IMR-90 (cell line): ENCODE data around the gene CREB5. TPM values are rescaled to one million over a fixed set of nuclear protein-coding genes. Genes with fewer than 3 reads are reported as not detected.
A peak's percentile ranks its signal among the peaks of the same experiment; 100 is the strongest.

Experiments used
- ATAC-seq: fragments of 200-7000 bp; cut with Tn5 transposase; 2 replicates; pipeline ENCODE4 v1.9.1; 2020; ENCODE audit warnings: low read depth, mild to moderate bottlenecking, moderate library complexity
- BruUV-seq: library from RNA; stranded (reverse); fragments of 400-500 nt; replicated peaks from 2 replicates; lab custom pipeline; 2021; lab: Mats Ljungman, UMichigan
- CTCF ChIA-PET: fragments of 300-600 bp; formaldehyde crosslinking; extraction: SDS; loops from one replicate; lab custom pipeline; 2021; ENCODE audit warnings: antibody characterized with exemption; lab: Yijun Ruan, JAX
- POLR2A ChIA-PET: fragments of 300-600 bp; sonication (Branson Sonifier 250); formaldehyde crosslinking; loops from one replicate; lab custom pipeline; 2022; ENCODE audit warnings: antibody characterized with exemption; ENCODE audit not compliant: unreplicated experiment; lab: Charles Lee
- DNase-seq: peaks from one replicate; pipeline ENCODE4 v3.0.0; 2013
- H2AFZ ChIP-seq: replicated peaks from 2 replicates; pipeline ENCODE3; 2013; ENCODE audit warnings: low read length, mild to moderate bottlenecking; ENCODE audit not compliant: poor library complexity
- H2AK5ac ChIP-seq: 2 replicates; pipeline ENCODE4 v1.6.1; 2013; ENCODE audit warnings: low read depth, low read length, inconsistent platforms
- H2AK9ac ChIP-seq: replicated peaks from 2 replicates; pipeline ENCODE3; 2013; ENCODE audit warnings: mild to moderate bottlenecking, low read depth, low read length, moderate library complexity; ENCODE audit not compliant: poor library complexity
- H2BK120ac ChIP-seq: 2 replicates; pipeline ENCODE4 v1.6.1; 2013; ENCODE audit warnings: low read depth, low read length, inconsistent platforms
- H2BK15ac ChIP-seq: 3 replicates; pipeline ENCODE4 v1.6.1; 2013; ENCODE audit warnings: low read depth, low read length, inconsistent platforms
- H2BK20ac ChIP-seq: 2 replicates; pipeline ENCODE4 v1.6.1; 2013; ENCODE audit warnings: low read depth, mild to moderate bottlenecking, inconsistent platforms, low read length, moderate library complexity
- H2BK5ac ChIP-seq: 2 replicates; pipeline ENCODE4 v1.6.1; 2013; ENCODE audit warnings: mild to moderate bottlenecking, low read depth, low read length, inconsistent platforms; ENCODE audit not compliant: poor library complexity, severe bottlenecking
- H3K14ac ChIP-seq: replicated peaks from 2 replicates; pipeline ENCODE4 v1.6.1; 2013; ENCODE audit warnings: low read depth, low read length, inconsistent platforms
- H3K18ac ChIP-seq: 2 replicates; pipeline ENCODE4 v1.6.1; 2013; ENCODE audit warnings: low read depth, low read length, control low read depth
- H3K23ac ChIP-seq: 2 replicates; pipeline ENCODE4 v1.6.1; 2013; ENCODE audit warnings: low read depth, low read length, inconsistent platforms
- H3K27ac ChIP-seq: 2 replicates; pipeline ENCODE4 v1.5.1; 2013; ENCODE audit warnings: mild to moderate bottlenecking, control low read depth, low read length; ENCODE audit not compliant: insufficient read depth
- H3K27me3 ChIP-seq: 2 replicates; pipeline ENCODE4 v1.6.1; 2013; ENCODE audit warnings: low read length; ENCODE audit not compliant: control insufficient read depth, insufficient read depth
- H3K36me3 ChIP-seq: 2 replicates; pipeline ENCODE4 v1.6.1; 2013; ENCODE audit warnings: low read length, mixed read lengths; ENCODE audit not compliant: control insufficient read depth, insufficient read depth
- H3K4ac ChIP-seq: 2 replicates; pipeline ENCODE4 v1.6.1; 2013; ENCODE audit warnings: low read depth, low read length, inconsistent platforms
- H3K4me1 ChIP-seq: 2 replicates; pipeline ENCODE4 v1.6.1; 2013; ENCODE audit warnings: low read length, mixed read lengths; ENCODE audit not compliant: control insufficient read depth, insufficient read depth
- H3K4me2 ChIP-seq: 2 replicates; pipeline ENCODE4 v1.6.1; 2013; ENCODE audit warnings: low read depth, mild to moderate bottlenecking, control low read depth, low read length, moderate library complexity
- H3K4me3 ChIP-seq: 2 replicates; pipeline ENCODE4 v1.5.1; 2013; ENCODE audit warnings: low read depth, mild to moderate bottlenecking, control low read depth, low read length, moderate library complexity; ENCODE audit not compliant: insufficient read depth
- H3K56ac ChIP-seq: 2 replicates; pipeline ENCODE4 v1.6.1; 2013; ENCODE audit warnings: low read length, inconsistent platforms; ENCODE audit not compliant: insufficient read depth; ENCODE audit errors: extremely low read depth
- H3K79me1 ChIP-seq, 2 experiments: 2 replicates each; pipeline ENCODE4 v1.6.1; 2013; ENCODE audit warnings: low read length in 2 of 2, inconsistent platforms in 1 of 2, low read depth in 1 of 2
- H3K9ac ChIP-seq: 2 replicates; pipeline ENCODE4 v1.6.1; 2013; ENCODE audit warnings: low read depth, low read length, control low read depth
- H3K9me1 ChIP-seq: 2 replicates; pipeline ENCODE4 v1.6.1; 2013; ENCODE audit warnings: low read length, inconsistent platforms; ENCODE audit not compliant: insufficient read depth
- H3K9me3 ChIP-seq: 2 replicates; pipeline ENCODE4 v1.6.1; 2013; ENCODE audit warnings: low read length; ENCODE audit not compliant: control insufficient read depth, insufficient read depth
- H4K20me1 ChIP-seq: 2 replicates; pipeline ENCODE4 v1.6.1; 2013; ENCODE audit warnings: low read length, inconsistent platforms; ENCODE audit not compliant: insufficient read depth
- H4K5ac ChIP-seq: 2 replicates; pipeline ENCODE4 v1.6.1; 2013; ENCODE audit warnings: mild to moderate bottlenecking, low read depth, low read length, control low read depth
- H4K8ac ChIP-seq, 2 experiments: 2 replicates each; pipeline ENCODE4 v1.6.1; 2013; ENCODE audit warnings: low read depth in 2 of 2, low read length in 2 of 2, control low read depth in 1 of 2, inconsistent platforms in 1 of 2
- H4K91ac ChIP-seq: 2 replicates; pipeline ENCODE4 v1.6.1; 2013; ENCODE audit warnings: low read depth, low read length, inconsistent platforms; ENCODE audit not compliant: insufficient read depth
- BHLHE40 ChIP-seq: fragments of 150-350 bp; IDR thresholded peaks from 2 replicates; pipeline ENCODE4 v1.6.1; 2016; ENCODE audit warnings: mild to moderate bottlenecking, low read depth, low read length
- CEBPB ChIP-seq: IDR thresholded peaks from 2 replicates; pipeline ENCODE4 v1.6.1; 2012; ENCODE audit warnings: low read depth, low read length, improper control_type of control experiment
- CHD1 ChIP-seq: IDR thresholded peaks from 2 replicates; pipeline ENCODE4 v1.6.1; 2012; ENCODE audit warnings: low read depth, low read length, improper control_type of control experiment
- FOS ChIP-seq: fragments of 150-350 bp; IDR thresholded peaks from 2 replicates; pipeline ENCODE4 v1.6.1; 2016; ENCODE audit warnings: low read depth, low read length
- MAFK ChIP-seq: IDR thresholded peaks from 2 replicates; pipeline ENCODE4 v1.6.1; 2012; ENCODE audit warnings: low read depth, low read length, improper control_type of control experiment
- MAZ ChIP-seq: IDR thresholded peaks from 2 replicates; pipeline ENCODE4 v1.6.1; 2012; ENCODE audit warnings: low read depth, mild to moderate bottlenecking, low read length, improper control_type of control experiment, moderate library complexity, borderline replicate concordance
- MXI1 ChIP-seq: IDR thresholded peaks from 2 replicates; pipeline ENCODE4 v1.6.1; 2012; ENCODE audit warnings: low read depth, mild to moderate bottlenecking, low read length, moderate library complexity, borderline replicate concordance
- NFE2L2 ChIP-seq: fragments of 150-350 bp; IDR thresholded peaks from 2 replicates; pipeline ENCODE4 v1.6.1; 2016; ENCODE audit warnings: low read depth, mild to moderate bottlenecking, low read length
- POLR2A ChIP-seq: IDR thresholded peaks from 2 replicates; pipeline ENCODE4 v1.6.1; 2012; ENCODE audit warnings: mild to moderate bottlenecking, low read depth, low read length
- RAD21 ChIP-seq: IDR thresholded peaks from 2 replicates; pipeline ENCODE4 v1.6.1; 2012; ENCODE audit warnings: low read length, improper control_type of control experiment
- RCOR1 ChIP-seq: IDR thresholded peaks from 2 replicates; pipeline ENCODE4 v1.6.1; 2012; ENCODE audit warnings: mild to moderate bottlenecking, low read length, improper control_type of control experiment; ENCODE audit not compliant: insufficient replicate concordance
- RFX5 ChIP-seq: IDR thresholded peaks from 2 replicates; pipeline ENCODE4 v1.8.0; 2012; ENCODE audit warnings: low read depth, mild to moderate bottlenecking, low read length, moderate library complexity
- SMC3 ChIP-seq: fragments of 150-350 bp; IDR thresholded peaks from 2 replicates; pipeline ENCODE4 v1.6.1; 2016; ENCODE audit warnings: low read depth, mild to moderate bottlenecking, antibody characterized with exemption, low read length, moderate library complexity
- WGBS, 2 experiments: methylation state at CpG; one replicate each; pipeline versions ENCODE4 v1.1.5 to v1.1.7; 2013; ENCODE audit warnings: missing lambda C conversion rate in 2 of 2; ENCODE audit not compliant: insufficient read length in 1 of 2; ENCODE audit errors: extremely low coverage in 2 of 2; 5-methylcytosine and 5-hydroxymethylcytosine counted together
- dilution Hi-C: fragments of 300-500 bp; cut with HindIII; formaldehyde crosslinking; loops from one replicate; pipeline ENCODE4 v1.14.3; 2018; ENCODE audit warnings: low sequenced_read_pairs; ENCODE audit not compliant: unreplicated experiment
- in situ Hi-C: fragments of 300-500 bp; cut with MboI; formaldehyde crosslinking; loops from 3 replicates; pipeline ENCODE4 v1.14.3; 2019; ENCODE audit warnings: low sequenced_read_pairs, inconsistent platforms, mixed read lengths
- intact Hi-C: fragments of 100-400 bp; cut with micrococcal nuclease; formaldehyde crosslinking; loops from 2 replicates; pipeline ENCODE4 v1.10.0; 2022
- polyA plus RNA-seq, 3 experiments: library from polyadenylated mRNA; depleted of rRNA; stranded (reverse); fragments of >200 nt; gene quantifications; 2 replicates each; pipeline ENCODE4 v1.2.3, GENCODE V29; 2012; ENCODE audit warnings: low replicate concordance in 1 of 3
- total RNA-seq: library from RNA; depleted of rRNA; stranded (reverse); fragments of >200 nt; gene quantifications from 2 replicates; pipeline ENCODE4 v1.2.3, GENCODE V29; 2012
- TF ChIP-seq, protein P1 (sequence below): fragments of 150-350 bp; IDR thresholded peaks from 2 replicates; pipeline ENCODE4 v1.6.1; 2016; ENCODE audit warnings: low read depth, mild to moderate bottlenecking, low read length, moderate library complexity, borderline replicate concordance
- TF ChIP-seq, protein P2 (sequence below): fragments of 150-350 bp; IDR thresholded peaks from 2 replicates; pipeline ENCODE4 v1.6.1; 2017; ENCODE audit warnings: mild to moderate bottlenecking, antibody characterized with exemption, low read length, low read depth
- TF ChIP-seq, protein P3 (sequence below): conservative IDR thresholded peaks from 2 replicates; pipeline ENCODE4 v1.5.1; 2012; ENCODE audit warnings: mild to moderate bottlenecking, low read depth, low read length, improper control_type of control experiment

Gene CREB5
- total and polyA plus RNA-seq, 2 of the 4 experiments (the other 2 are of a cell fraction), result 7.3 to 13.1 TPM

DNA sequence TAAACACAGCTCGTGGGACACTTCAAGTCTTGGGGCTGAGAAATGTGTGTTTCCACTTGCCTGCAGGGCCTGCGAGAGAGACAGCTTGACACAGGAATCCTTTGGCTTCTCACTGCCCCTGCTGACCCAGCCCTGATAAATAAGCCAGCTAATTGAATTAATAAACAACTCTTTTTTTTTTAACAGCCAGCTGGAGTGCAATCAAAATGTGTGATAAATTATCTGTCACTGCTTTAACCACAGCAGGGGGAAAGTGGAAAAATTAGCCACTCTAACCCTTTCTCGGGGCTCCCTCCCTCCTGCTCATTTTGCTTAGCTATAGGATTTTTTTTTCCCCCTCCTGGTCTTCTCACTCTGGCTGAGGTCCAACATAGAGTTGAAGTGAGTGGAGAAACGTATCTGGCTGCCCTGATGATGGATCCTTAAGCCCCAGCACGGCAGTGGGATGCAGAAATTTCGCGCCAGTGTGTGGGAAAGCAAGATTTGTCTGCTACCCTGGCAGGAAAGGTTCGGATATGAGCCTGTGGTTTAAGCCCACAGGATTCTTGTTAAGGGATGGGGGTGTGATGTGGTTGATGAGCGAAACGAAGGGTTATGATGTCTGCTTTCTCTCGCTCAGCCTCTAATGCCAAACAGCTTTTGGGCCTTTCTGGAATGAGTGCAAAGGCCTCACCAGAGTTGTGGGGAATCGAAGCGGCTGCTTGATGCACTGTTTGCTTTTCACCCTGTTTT is 372.0 kb downstream of the CREB5 start:
- Histone ChIP-seq H3K9ac (no peak overlapping the region), H3K27me3 (no peaks in the 10 kb centered on the region), H4K5ac (no peak overlapping the region), H2BK20ac (no peak overlapping the region), H3K9me3 (no peaks in the 10 kb centered on the region), H3K4me2 (no peak overlapping the region), H4K91ac (no peak overlapping the region), H4K20me1 (no peaks in the 10 kb centered on the region), H2AFZ (no peak overlapping the region), H3K36me3 (no peaks in the 10 kb centered on the region), H3K14ac (no peak overlapping the region), H3K9me1 (no peaks in the 10 kb centered on the region; the same call in 1 of the 2 replicates), H2AK5ac (no peak overlapping the region), H3K18ac (no peak overlapping the region; the same call in 1 of the 2 replicates), H3K4me1 (peaks cover 7% of the 10 kb centered on the region; the same call in 1 of the 2 replicates), H2BK15ac (no peak overlapping the region), H2BK120ac (no peak overlapping the region), H3K79me1 (no peaks in the 10 kb centered on the region), H4K8ac (no peak overlapping the region), H3K4ac (no peak overlapping the region), H3K23ac (no peak overlapping the region), H3K27ac (no peak overlapping the region), H3K56ac (no peak overlapping the region), H2BK5ac (no peak overlapping the region), H2AK9ac (no peak overlapping the region), H3K4me3 (no peak overlapping the region)
- TF ChIP-seq CEBPB (no peak), CHD1 (no peak), NFE2L2 (no peak), MXI1 (no peak), RCOR1 (no peak), MAZ (no peak), FOS (no peak), BHLHE40 (no peak), MAFK (no peak), POLR2A (no peak), RFX5 (no peak), SMC3 (no peak), RAD21 (no peak)
- TF ChIP-seq, protein P1, sequence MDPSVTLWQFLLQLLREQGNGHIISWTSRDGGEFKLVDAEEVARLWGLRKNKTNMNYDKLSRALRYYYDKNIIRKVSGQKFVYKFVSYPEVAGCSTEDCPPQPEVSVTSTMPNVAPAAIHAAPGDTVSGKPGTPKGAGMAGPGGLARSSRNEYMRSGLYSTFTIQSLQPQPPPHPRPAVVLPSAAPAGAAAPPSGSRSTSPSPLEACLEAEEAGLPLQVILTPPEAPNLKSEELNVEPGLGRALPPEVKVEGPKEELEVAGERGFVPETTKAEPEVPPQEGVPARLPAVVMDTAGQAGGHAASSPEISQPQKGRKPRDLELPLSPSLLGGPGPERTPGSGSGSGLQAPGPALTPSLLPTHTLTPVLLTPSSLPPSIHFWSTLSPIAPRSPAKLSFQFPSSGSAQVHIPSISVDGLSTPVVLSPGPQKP, result no peak
- TF ChIP-seq, protein P2, sequence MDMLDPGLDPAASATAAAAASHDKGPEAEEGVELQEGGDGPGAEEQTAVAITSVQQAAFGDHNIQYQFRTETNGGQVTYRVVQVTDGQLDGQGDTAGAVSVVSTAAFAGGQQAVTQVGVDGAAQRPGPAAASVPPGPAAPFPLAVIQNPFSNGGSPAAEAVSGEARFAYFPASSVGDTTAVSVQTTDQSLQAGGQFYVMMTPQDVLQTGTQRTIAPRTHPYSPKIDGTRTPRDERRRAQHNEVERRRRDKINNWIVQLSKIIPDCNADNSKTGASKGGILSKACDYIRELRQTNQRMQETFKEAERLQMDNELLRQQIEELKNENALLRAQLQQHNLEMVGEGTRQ, result no peak
- TF ChIP-seq, protein P3, sequence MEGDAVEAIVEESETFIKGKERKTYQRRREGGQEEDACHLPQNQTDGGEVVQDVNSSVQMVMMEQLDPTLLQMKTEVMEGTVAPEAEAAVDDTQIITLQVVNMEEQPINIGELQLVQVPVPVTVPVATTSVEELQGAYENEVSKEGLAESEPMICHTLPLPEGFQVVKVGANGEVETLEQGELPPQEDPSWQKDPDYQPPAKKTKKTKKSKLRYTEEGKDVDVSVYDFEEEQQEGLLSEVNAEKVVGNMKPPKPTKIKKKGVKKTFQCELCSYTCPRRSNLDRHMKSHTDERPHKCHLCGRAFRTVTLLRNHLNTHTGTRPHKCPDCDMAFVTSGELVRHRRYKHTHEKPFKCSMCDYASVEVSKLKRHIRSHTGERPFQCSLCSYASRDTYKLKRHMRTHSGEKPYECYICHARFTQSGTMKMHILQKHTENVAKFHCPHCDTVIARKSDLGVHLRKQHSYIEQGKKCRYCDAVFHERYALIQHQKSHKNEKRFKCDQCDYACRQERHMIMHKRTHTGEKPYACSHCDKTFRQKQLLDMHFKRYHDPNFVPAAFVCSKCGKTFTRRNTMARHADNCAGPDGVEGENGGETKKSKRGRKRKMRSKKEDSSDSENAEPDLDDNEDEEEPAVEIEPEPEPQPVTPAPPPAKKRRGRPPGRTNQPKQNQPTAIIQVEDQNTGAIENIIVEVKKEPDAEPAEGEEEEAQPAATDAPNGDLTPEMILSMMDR, result no peak
- 58% methylated on average over 4 of the region's 13 CpGs; no CpG with 5 or more reads in 1 of the 2 experiments for WGBS, 2 experiments
- no TSS peak for BruUV-seq
- POLR2A ChIA-PET, result no interaction called here
- dilution Hi-C loops (no loop called here), in situ Hi-C loops (no loop called here), intact Hi-C loops (no loop called here)
- ATAC-seq (peak; percentile 35), DNase-seq (peak; percentile 34)
- CTCF ChIA-PET, result no interaction called here
